GM18508 (cell line): ENCODE data around the gene LY6G5C.
"Not testable (repeated sequence)": the region's sequence is repeated elsewhere in the genome, so short reads cannot be mapped to it uniquely, and the experiment has no call there.

Experiments
- ATAC-seq: cut with Tn5 transposase; IDR thresholded peaks from one replicate; pipeline ENCODE4 v1.9.1; 2021; ENCODE audit warnings: moderate number of reproducible peaks; ENCODE audit not compliant: insufficient read depth, unreplicated experiment

LY6G5C gene

DNA sequence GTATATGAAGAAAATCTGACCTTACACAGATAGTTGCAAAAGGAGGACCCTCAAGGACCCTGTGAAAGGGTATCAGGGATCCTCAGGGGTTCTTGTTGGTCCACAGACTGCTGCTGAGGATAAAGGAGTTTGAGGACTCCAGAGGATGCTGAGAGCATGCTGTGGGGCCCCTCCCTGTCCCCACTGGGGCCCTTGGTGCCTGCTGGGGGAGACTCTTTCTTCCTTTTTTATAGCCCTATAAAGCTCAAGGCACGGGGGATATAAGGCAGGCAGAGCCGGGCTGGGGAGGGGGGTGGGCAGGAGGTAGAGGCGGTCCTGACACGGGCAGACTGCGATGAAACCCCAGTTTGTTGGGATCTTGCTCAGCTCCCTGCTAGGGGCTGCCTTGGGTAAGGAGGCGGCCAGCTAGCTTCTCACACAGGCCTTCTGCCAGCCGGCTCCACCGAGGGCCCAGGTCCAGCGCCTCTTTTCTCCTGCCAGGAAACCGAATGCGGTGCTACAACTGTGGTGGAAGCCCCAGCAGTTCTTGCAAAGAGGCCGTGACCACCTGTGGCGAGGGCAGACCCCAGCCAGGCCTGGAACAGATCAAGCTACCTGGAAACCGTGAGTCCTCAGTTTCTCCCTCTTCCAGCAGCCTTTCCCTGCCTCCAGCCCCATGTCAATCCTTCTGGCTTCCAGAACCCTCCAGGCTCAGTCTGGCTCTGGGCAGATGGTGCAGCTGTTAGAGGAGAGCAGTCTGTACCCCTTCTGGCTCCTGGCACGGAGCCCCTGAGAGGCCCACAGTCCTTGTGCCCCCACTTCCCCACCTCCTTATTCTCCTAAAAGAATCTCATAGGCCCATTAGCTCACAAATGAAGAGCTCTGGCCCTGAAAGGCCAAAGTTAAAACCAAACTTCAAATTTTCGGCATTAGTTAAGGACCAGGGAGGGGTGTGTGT, 34.4 kb upstream of the LY6G5C start, which contains the start of gene LY6G6D:
LY6G6D (plus strand) TSS at position 327 of the 937 bp plus-strand sequence; CDS start at position 335, 8 bp downstream.
- ATAC-seq, result no peak

DNA sequence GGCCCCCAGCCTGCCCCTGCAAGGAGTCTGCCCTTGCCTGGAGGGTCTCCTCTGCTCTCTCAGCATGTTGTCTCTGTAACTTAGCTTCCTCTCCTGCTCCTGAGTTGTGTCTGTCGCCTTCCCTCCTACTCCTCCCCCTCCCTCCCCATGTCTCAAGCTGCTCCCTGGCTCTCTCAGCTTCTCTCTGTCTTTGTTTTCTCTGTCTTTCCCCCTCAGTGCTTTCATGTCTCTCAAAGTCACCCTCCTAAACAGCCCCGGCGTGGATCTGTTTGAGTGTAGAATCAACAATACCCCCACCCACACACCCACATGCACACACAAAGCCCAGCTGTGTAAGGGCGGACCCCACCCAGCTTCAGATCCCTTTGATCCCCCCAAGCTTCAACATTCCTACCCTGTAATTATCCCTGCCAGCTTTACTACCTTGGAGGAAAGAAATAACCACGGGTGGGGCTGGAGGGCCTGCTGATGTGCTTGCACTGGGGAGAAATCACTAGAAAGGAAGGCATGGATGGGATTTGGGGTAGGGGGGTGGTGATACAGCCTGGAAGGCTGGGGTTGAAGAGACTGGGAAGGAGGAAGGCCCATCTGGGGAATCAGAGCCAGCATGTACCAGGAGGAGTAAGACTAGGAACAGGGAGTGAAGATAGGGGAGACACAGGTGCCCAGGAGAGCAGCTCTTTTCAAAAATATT, 33.3 kb upstream of the LY6G5C start:
- ATAC-seq, result no peak

DNA sequence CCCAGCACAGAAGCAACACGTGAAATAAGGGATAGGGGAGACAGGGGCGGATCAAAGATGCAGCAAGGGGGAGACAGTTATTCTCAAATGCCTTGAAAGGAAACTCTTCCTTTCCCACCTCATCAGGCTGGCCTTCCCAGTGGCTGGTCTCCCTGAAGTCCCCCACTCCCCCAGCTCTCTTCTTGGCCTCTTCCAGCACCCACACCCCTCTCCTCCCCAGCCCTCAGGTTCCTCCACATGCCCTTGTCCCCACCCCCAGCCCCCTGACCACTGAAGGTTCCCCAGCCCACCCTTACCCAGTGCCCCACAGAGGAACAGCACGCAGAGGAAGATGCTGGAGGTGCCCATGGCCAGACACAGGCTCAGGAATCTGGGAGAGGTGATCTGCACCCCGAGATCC, 32.6 kb upstream of the LY6G5C start:
- no peak for ATAC-seq

DNA sequence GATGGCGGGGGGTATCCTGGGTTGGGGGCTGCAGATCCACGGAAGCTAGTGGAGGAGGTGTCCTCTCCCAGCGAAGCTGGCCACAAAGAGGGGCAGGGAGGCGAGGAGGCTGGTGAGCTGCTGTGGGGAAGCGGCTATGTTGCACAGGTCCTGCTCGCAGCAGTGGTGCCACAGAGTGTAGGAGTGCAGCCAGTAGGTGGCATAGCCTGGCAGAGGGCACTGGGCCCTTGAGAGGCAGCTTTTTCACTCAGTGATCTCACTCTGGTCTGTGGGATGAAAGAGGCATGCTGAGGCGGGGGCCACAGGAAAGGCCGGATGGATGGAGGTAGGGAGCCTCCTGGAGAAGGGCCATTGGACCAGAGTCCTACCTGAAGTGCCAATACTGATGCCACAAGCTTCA, 31.4 kb upstream of the LY6G5C start:
- no peak for ATAC-seq

DNA sequence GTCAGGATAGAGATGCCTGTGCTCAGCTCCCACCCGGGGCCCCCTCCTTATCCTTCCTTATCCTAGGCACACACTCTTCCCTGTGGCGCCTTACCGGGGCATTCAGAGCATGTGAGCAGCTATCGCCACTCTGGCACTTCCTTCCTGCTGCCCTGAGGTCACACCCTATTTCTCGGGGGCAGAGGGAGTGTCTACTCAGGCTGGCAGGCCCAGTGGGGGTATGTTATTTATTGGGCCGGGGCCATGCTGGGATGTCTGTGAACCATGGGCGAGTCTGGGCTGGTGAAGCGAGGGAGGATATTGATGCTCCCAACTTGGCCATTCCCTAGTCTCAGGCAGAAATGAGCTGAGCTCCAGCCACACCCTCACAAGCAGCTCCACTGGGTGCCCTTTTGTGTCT, 30.4 kb upstream of the LY6G5C start:
- ATAC-seq, result no peak

DNA sequence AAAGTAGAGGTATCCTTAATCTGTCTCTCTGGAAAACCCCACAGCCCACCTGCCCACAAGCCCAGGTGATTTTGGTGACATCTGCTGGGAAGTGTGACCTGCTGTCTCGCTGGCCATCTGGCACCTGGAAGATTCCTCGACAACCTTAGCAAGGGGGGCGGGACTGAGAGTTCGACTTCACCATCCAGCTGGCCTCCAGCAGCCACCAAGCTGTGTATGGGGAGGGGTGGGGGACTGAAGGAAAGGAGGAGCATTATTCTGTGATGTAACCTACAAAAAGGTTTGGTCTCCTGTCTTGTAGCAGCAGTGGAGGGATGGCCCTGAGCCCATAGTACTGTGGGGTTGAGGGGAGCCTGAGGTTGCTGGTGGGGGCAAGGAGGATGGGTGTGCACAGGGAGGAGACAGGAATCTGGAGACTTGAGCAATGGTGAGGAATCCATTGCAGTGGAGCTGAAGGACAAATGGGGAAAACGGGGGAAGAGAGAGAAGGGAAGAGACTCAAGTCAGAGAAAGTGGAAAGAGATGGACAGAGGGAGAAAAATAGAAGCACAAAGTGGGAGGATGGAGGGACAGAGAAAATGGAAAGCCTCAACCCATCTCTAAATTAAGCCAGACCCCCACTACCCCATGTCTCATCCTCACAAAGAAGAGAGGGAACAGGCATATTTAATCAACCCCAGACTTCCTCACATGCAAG, 29.8 kb upstream of the LY6G5C start:
- no peak for ATAC-seq

DNA sequence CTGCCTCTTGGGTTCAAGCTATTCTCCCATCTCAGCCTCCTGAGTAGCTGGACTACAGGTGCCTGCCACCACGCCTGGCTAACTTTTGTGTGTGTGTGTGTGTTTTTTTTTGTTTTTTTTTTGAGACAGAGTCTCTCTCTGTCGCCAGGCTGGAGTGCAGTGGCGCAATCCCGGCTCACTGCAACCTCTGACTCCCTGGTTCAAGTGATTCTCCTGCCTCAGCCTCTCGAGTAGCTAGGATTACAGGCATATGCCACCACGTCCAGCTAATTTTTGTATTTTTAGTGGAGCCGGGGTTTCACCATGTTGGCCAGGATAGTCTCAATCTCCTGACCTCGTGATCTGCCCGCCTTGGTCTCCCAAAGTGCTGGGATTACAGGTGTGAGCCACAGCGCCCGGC, 28.3 kb upstream of the LY6G5C start:
- not testable (repeated sequence) for ATAC-seq

DNA sequence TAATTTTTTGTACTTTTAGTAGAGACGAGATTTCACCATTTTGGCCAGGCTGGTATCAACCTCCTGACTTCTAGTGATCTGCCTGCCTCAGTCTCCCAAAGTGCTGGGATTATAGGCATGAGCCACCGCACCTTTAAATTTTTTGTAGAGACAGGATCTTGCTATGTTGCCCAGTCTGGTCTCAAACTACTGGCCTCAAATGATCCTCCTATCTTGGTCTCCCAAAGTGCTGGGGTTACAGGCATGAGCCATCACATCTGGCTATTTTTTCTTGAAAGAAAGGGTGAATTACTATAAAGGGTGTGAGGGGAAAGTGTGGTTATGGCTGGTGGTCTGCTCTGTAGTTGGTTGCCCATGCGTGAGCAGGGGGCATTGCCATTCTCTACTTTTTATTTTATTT, 27.4 kb upstream of the LY6G5C start:
- no peak for ATAC-seq

DNA sequence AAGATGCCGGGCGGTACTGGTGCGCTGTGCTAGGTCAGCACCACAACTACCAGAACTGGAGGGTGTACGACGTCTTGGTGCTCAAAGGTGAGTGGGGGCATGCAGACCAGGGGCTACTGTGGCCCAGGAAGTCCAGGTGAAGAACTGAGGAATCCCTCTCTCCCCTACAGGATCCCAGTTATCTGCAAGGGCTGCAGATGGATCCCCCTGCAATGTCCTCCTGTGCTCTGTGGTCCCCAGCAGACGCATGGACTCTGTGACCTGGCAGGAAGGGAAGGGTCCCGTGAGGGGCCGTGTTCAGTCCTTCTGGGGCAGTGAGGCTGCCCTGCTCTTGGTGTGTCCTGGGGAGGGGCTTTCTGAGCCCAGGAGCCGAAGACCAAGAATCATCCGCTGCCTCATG, 26.8 kb upstream of the LY6G5C start:
- ATAC-seq, result no peak

DNA sequence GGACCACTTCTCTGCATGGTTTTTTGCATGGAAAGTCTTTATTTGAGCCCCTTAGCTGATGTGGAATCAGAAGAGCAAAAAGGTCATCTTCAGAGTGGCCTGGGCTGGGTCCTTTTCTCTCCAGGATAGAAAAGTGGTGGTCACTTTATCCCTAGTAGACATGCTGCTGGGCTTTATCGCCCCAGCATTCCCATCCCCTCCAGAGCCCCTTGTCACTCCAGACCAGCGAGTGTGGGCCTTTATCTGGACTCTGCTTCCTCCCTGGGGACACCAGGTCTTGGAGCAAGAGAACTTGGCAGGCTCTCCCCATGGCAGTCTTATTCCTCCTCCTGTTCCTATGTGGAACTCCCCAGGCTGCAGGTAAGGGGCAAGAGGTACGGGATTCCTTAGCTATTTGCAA, 25.7 kb upstream of the LY6G5C start, which contains the start of gene LY6G6F:
LY6G6F (plus strand) TSS at position 268 of the 400 bp plus-strand sequence; CDS start at position 309, 41 bp downstream.
- ATAC-seq, result no peak

DNA sequence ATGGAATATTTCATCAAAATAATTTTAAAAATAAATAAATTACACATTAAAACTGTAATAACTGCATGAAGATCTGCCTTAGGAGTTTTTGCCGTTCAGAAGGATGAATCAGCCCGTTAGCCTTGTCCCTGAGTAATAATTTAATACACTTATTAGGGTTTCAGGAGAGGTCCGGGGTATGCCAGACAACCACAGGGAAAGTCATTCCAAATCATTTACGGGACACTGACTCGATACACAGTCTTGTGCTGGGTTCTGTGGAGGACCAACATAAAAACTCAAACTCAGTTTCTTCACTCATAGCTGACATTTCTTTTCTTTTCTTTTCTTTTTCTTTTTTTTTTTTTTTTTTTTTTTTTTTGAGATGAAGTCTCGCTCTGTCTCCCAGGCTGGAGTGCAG, 25.1 kb upstream of the LY6G5C start:
- ATAC-seq, result no peak

DNA sequence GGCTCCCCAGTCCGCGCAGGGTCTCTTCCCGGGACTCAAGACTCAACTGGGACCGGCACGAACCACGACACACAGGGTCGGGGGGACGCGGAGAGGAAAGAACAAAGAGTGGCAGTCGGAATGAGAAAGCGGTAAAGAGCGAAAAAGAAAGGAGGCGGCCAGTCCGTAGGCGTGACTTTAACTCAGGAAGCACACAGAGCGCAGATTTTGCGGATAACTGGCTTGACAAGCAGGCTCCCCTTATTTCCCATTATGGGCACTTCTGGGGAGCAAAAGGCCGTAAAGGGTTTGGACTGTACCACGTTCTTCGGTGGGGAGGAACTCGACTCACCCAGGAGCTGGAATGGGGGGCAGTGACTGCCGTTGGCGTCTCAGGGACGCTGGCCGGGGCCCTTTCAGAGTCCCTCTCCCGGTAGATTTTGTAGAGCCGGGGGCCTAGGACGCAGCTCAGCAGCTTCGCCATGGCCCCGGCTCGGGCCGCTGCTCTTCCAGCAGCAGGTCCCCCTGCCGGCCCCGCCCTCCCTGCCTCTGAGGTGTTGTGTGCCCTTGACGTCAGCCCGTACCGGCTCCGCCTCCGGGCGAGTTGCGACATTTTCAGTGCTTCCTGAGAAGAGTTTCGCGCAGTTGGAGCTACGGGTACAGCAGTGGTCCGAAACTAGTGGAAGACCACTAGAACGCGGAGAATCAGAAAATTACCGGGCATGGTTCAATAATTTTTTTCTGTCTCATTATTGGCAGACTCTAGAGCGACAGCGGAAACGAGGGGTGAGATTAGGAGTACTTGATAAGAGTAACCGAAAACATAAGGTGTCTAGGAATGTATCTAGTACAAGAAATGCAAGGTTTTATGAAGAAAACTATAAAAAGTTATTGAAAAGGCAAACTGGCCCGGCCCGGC, 22.2 kb upstream of the LY6G5C start, which contains the start of gene ABHD16A:
ABHD16A (minus strand) TSS at position 506 of the 898 bp plus-strand sequence; CDS start at position 463, 43 bp downstream.
- no peak for ATAC-seq

DNA sequence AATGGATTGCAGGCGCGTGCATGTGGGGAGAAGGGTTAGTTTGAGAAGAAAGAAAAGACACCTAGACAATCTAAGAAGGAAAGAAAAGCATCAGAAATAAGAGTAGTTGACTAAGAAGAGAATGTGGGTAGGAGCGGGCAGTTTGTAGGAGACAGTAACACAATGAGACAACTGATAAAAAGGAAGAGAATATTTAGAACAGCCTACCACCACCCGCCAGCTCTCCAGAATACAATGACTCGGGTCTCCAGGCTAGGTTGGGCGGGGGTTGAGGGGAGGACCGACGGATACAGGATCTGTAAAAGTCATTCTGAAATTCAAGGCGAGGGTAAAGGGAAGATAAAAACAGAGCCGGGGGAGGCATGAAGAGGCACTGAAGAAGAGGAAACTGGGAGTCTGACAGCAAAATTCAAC, 21.5 kb upstream of the LY6G5C start:
- no peak for ATAC-seq

DNA sequence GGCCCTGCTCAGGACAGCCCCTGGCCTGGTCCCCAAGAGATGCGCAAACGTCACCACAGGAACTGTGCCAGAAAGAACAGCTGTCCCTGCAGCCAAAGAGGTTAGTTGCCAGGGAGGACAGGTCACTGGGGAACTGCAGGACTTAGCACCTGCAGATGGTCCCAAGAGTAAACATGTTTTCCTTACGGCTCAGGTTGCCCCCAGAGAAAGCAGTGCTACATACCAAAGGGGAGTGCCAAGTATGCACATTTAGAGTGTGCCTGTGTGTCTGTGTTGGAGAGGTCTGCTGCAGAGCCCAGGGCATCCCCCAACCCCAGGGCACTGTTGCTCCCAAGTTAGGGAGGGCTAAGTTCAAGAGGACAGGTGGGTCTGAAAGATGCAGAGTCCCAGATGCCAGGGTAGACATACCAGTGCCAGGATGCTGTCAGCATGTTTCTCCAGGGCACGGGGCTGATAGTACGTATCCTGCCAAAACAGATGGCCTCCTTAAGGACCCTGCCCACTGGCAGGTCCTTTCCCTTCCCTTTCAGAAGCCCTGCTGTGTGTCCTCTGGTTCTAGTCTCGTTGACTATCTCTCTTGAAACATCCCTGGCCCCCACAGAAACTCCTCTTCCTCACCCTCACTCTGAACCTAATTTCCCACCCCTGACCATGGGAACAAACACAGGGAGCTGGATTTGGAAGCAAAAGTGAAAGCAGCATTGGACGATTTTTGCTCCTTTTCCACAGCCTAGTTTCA, 21.0 kb upstream of the LY6G5C start:
- no peak for ATAC-seq

DNA sequence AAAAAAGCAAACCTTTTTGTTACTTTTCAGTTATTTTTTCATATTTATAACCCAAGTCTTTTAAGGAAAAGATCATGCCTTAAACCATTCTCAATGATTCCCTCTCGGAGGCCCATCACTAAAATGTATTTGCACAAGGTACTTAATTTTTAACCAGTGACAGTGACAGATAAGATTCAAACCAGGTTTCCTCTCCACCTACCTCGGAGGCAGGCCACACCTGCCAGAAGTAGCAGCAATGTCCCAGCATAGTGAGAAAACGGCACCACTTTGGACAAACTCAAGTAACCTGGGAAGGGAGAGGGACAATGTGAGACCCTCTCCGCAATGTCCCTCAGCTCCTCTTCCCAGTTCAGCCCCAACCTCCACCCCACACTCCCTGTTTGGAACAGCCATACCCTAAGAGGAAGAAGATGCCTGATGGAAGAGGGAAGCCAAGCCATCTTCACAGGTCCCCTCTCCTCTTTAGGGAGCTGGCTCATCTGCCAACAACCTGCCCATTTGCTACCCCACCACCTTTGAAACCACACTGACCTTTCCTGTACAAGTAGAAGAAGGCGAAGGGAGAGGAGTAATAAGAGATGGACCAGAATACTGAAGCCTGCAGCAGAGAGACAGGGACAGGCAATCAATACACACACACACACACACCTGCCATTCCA, 20.0 kb upstream of the LY6G5C start:
- no peak for ATAC-seq

DNA sequence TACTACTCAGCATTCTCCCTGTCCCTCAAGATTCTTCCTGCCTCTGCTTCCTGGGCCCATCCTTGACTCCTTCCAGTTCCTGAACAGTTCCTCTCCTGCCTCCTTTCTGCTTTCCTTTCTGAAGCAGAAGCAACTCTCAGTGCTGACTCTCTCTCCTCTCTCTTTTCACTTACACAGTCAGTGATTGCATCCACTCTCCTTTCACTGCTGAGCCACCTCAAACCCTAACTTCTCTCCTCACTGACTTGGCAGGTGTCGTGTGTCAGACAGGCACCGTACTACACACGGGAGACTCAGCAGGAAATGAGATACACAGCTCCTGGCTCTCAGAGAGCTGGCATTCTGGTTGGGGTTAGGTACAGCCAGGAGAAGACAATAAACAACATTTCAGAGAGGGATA, 16.7 kb upstream of the LY6G5C start:
- no peak for ATAC-seq

DNA sequence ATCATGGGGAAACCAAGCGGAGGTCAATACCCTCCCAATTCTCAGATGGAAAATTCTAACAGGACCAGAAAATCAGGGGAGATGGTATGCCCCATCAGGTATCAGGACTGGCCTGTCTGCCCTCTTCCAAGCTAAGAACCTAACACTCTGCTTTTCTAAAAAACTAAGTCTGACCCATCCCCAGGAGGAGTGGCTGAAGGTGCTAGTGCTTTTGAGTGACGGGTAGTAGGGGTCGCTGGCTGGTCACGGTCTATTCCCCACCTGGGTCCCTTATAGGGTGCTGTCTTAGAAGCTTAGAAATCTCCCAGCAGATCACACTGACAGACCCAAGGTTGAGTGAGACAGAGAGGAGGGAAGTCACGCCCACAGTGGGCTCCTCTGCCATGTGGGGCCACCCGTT, 12.7 kb upstream of the LY6G5C start:
- ATAC-seq, result no peak

DNA sequence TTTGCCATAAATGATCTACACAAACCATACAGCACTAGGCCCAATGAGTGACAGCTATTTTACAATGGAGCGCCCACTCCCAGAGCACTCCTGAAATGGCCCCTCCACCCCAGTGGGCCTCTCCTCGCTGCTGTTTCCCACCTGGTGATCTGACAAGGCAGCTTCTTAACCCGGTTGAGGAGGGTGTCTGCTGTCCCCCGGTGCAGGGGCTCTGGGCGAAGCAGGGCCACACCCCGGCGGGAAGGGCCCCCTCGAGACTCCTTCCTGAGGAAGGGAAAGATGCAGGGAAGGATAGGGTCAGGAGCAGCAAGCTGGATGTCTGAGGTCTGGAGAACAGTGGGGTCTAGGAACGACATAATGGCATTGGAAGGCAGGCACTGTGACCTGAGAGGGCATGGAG, 12.0 kb upstream of the LY6G5C start:
- ATAC-seq, result no peak
